OCI-LY7 (cell line): ENCODE measurements around the gene KLF8. TPM values are rescaled to one million over a fixed set of nuclear protein-coding genes. Genes with fewer than 3 reads are reported as not detected.

Source experiments
- BruUV-seq: library from RNA; stranded (reverse); fragments of 400-500 nt; replicated peaks from 2 replicates; lab custom pipeline; 2021; lab: Mats Ljungman, UMichigan
- CTCF ChIA-PET: fragments of 300-600 bp; sonication (Branson Sonifier 250); formaldehyde crosslinking; loops from one replicate; lab custom pipeline; 2022; ENCODE audit warnings: antibody characterized with exemption; ENCODE audit not compliant: unreplicated experiment; lab: Charles Lee
- POLR2A ChIA-PET: fragments of 300-600 bp; sonication (Branson Sonifier 250); formaldehyde crosslinking; loops from one replicate; lab custom pipeline; 2022; ENCODE audit warnings: antibody characterized with exemption; lab: Charles Lee
- DNase-seq: peaks from one replicate; pipeline ENCODE4 v3.0.0-alpha.2; 2015; ENCODE audit warnings: low spot score
- H2AFZ ChIP-seq: fragments of 200-600 bp; sonication (generic), shearing (Covaris generic); 2 replicates; pipeline ENCODE4 v1.6.1; 2014; ENCODE audit warnings: mild to moderate bottlenecking, antibody characterized with exemption, low read length, moderate library complexity
- H3K27ac ChIP-seq: fragments of 200-600 bp; sonication (generic); 2 replicates; pipeline ENCODE4 v1.5.1; 2014; ENCODE audit warnings: mixed run types, low read depth, mild to moderate bottlenecking, moderate library complexity, low read length, inconsistent platforms; ENCODE audit not compliant: poor library complexity, severe bottlenecking
- H3K36me3 ChIP-seq: fragments of 200-600 bp; sonication (generic); 2 replicates; pipeline ENCODE4 v1.6.1; 2014; ENCODE audit warnings: mild to moderate bottlenecking, antibody characterized with exemption, low read length, moderate library complexity, mixed read lengths; ENCODE audit not compliant: insufficient read depth
- H3K4me1 ChIP-seq: fragments of 200-600 bp; sonication (generic); 2 replicates; pipeline ENCODE4 v1.5.1; 2014; ENCODE audit warnings: mild to moderate bottlenecking, low read length; ENCODE audit not compliant: insufficient read depth, poor library complexity, severe bottlenecking
- H3K4me2 ChIP-seq: fragments of 200-600 bp; sonication (generic); 2 replicates; pipeline ENCODE4 v1.6.1; 2014; ENCODE audit warnings: mild to moderate bottlenecking, low read length
- H3K4me3 ChIP-seq: fragments of 200-600 bp; sonication (generic); 2 replicates; pipeline ENCODE4 v1.5.1; 2014; ENCODE audit warnings: mild to moderate bottlenecking, low read depth, low read length; ENCODE audit not compliant: poor library complexity, severe bottlenecking
- H3K79me2 ChIP-seq: fragments of 200-600 bp; sonication (generic); 2 replicates; pipeline ENCODE4 v1.6.1; 2016; ENCODE audit warnings: low read depth, mild to moderate bottlenecking, low read length, moderate library complexity, mixed read lengths; ENCODE audit not compliant: insufficient read depth
- H3K9me2 ChIP-seq: fragments of 200-600 bp; sonication (generic); 2 replicates; pipeline ENCODE4 v1.6.1; 2016; ENCODE audit warnings: mild to moderate bottlenecking, low read length, mixed read lengths; ENCODE audit not compliant: insufficient read depth
- H3K9me3 ChIP-seq: fragments of 200-600 bp; sonication (generic); 2 replicates; pipeline ENCODE4 v1.6.1; 2014; ENCODE audit warnings: mild to moderate bottlenecking, mixed run types, low read length, mixed read lengths
- H4K20me1 ChIP-seq: fragments of 200-600 bp; sonication (generic); 2 replicates; pipeline ENCODE4 v1.6.1; 2014; ENCODE audit warnings: mild to moderate bottlenecking, antibody characterized with exemption, low read length, moderate library complexity, mixed read lengths; ENCODE audit not compliant: insufficient read depth
- CTCF ChIP-seq: fragments of 200-600 bp; sonication (generic); conservative IDR thresholded peaks from 2 replicates; pipeline ENCODE4 v1.5.1; 2014; ENCODE audit warnings: mild to moderate bottlenecking, antibody characterized with exemption, low read length, moderate library complexity, mixed read lengths
- EZH2phosphoT487 ChIP-seq: fragments of 200-600 bp; sonication (generic); IDR thresholded peaks from 2 replicates; pipeline ENCODE4 v1.6.1; 2018; ENCODE audit warnings: low read depth, borderline replicate concordance, mild to moderate bottlenecking, mixed run types, antibody characterized with exemption, low read length, moderate library complexity, mixed read lengths
- intact Hi-C: fragments of 100-400 bp; cut with micrococcal nuclease; formaldehyde crosslinking; loops from one replicate; pipeline ENCODE4 v1.10.0; 2022; ENCODE audit not compliant: unreplicated experiment
- total RNA-seq, 2 experiments: library from RNA; depleted of rRNA in 1 of 2; stranded (reverse); fragments of >200 nt in 1 of 2; shearing (Covaris generic) in 1 of 2; gene quantifications; 2 replicates each; pipeline ENCODE4 v1.2.3, GENCODE V29; 2014 to 2022

The KLF8 gene
- total RNA-seq, 2 experiments from 2014 or later = not detected

GRCh38 chrX:56222473-56223000 is 9.6 kb upstream of the KLF8 start:
- CTCF ChIA-PET = no interaction called here
- H3K9me3 ChIP-seq = no peaks in the 10 kb centered on the region
- DNase-seq = no peak

GRCh38 chrX:56226980-56227379 is 5.2 kb upstream of the KLF8 start:
- POLR2A ChIA-PET = interaction anchor here (0.6 kb wide), 2 partner anchors 229 to 560 kb away, joined by 3 read pairs; no protein-coding TSS in a partner anchor
- H3K4me1 ChIP-seq = no peaks in the 10 kb centered on the region
- BruUV-seq = no TSS peak

More at GRCh38 chrX:56222473-56223000, 9.6 kb upstream of the KLF8 start:
- no peaks in the 10 kb centered on the region for H3K79me2 ChIP-seq
- no peaks in the 10 kb centered on the region for H3K9me2 ChIP-seq
- no TSS peak for BruUV-seq
- no peaks in the 10 kb centered on the region for H4K20me1 ChIP-seq
- no peak overlapping the region for H3K4me2 ChIP-seq
- H3K4me3 ChIP-seq = no peak overlapping the region
- no peak overlapping the region for H2AFZ ChIP-seq
- no peaks in the 10 kb centered on the region for H3K4me1 ChIP-seq
- POLR2A ChIA-PET = no interaction called here
- no peak overlapping the region for H3K27ac ChIP-seq
- TF ChIP-seq EZH2phosphoT487 = no peak
- no peak for TF ChIP-seq CTCF
- H3K36me3 ChIP-seq = no peaks in the 10 kb centered on the region
- intact Hi-C loops = no loop called here

More at GRCh38 chrX:56226980-56227379, 5.2 kb upstream of the KLF8 start:
- Histone ChIP-seq H4K20me1 (no peaks in the 10 kb centered on the region), H3K27ac (no peak overlapping the region), H2AFZ (no peak overlapping the region), H3K4me2 (no peak overlapping the region), H3K9me3 (no peaks in the 10 kb centered on the region), H3K9me2 (no peaks in the 10 kb centered on the region), H3K36me3 (no peaks in the 10 kb centered on the region), H3K79me2 (no peaks in the 10 kb centered on the region), H3K4me3 (no peak overlapping the region)
- DNase-seq = no peak
- CTCF ChIA-PET = no interaction called here
- intact Hi-C loops = no loop called here
- TF ChIP-seq CTCF = no peak
- no peak for TF ChIP-seq EZH2phosphoT487
